ENCODE data around the gene BTBD7.
A peak's percentile ranks its signal among the peaks of the same experiment; 100 is the strongest.
"Not testable (repeated sequence)": the region's sequence is repeated elsewhere in the genome, so short reads cannot be mapped to it uniquely, and the experiment has no call there.

BTBD7 gene, protein sequence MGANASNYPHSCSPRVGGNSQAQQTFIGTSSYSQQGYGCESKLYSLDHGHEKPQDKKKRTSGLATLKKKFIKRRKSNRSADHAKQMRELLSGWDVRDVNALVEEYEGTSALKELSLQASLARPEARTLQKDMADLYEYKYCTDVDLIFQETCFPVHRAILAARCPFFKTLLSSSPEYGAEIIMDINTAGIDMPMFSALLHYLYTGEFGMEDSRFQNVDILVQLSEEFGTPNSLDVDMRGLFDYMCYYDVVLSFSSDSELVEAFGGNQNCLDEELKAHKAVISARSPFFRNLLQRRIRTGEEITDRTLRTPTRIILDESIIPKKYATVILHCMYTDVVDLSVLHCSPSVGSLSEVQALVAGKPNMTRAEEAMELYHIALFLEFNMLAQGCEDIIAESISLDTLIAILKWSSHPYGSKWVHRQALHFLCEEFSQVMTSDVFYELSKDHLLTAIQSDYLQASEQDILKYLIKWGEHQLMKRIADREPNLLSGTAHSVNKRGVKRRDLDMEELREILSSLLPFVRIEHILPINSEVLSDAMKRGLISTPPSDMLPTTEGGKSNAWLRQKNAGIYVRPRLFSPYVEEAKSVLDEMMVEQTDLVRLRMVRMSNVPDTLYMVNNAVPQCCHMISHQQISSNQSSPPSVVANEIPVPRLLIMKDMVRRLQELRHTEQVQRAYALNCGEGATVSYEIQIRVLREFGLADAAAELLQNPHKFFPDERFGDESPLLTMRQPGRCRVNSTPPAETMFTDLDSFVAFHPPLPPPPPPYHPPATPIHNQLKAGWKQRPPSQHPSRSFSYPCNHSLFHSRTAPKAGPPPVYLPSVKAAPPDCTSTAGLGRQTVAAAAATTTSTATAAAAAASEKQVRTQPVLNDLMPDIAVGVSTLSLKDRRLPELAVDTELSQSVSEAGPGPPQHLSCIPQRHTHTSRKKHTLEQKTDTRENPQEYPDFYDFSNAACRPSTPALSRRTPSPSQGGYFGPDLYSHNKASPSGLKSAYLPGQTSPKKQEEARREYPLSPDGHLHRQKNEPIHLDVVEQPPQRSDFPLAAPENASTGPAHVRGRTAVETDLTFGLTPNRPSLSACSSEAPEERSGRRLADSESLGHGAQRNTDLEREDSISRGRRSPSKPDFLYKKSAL

DNA sequence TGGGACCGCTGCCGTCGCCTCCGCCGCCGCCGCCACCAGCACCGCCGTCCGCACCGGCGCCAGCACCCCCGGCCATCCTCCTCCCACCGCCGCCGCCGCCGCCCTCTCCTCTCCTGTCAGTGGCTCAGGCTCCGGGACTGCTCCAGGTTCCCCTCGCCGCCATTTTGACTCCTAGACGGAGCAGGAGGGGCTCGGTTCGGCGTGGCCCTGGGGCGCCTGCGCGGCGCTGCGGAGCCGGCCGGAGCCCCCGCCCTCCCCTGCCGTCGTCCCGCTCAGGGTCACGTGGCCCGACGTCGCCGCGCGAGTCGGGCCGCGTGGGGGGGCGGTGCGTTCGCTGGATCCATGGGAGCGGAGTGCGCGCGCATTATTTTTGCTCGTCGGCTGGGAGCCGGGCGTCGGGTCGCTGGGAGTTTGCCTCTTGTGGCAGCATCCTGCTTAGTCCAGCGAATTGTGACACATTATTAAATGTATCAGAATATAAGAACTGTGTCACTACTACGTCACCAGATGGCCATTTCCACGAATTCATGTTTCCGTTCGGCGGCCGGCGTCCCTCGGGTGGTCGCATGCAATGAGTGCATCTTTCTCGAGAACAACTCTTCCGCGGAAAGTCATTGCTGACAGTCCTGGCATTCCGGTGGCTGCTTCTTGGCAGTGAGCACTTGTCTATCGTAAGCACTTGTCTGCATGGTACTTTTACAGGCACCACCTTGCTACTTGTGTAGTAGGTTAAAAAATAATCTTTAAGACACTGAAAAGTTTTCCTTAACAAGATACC is at the start of gene BTBD7:
TSS of gene BTBD7 (minus strand) at position 184 of the 778 bp plus-strand sequence. CDS start 36,985 bp downstream, outside the sequence.
- peak; percentile 92 for DNase-seq (ENCODE audit: low read depth)

DNA sequence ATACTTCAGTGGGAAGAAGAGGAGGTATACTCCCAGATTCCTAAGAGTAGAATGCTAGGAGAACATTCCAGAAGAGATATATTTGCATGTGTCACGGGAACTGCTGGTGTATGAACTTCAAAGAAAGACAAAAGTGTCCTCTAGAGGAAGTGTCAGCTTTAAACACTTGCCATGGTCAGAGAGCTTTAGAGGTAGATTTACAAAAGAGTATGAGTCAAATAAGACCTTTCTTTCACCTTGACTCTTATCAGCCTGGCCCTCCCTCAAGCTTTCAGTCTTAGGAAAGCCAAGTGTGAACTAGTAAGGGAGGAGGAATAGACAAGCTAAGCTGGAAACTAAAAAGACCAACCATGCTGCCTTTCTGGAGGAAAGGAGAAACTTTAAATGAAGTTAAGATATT is 48.8 kb upstream of the BTBD7 start:
- no peak for DNase-seq (ENCODE audit: low read depth)

DNA sequence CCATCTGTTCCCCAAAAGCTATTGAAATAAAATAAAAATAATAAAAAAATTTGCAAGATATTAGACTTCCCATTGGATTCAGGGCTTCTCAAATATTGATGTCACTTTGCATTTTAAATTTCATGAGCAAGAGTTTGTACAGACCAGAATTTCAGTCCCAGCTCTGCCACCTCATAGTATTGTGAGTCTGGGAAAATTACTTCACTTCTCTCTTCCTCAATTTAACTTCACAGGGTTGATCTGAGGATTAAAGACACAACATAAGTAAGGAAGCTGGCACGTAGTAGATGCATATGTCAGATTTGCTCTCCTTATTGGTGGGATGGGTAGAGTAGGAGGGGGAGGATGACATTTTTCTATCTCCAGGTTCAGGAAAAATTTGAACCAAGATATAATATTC is 47.0 kb upstream of the BTBD7 start:
- no peak for DNase-seq (ENCODE audit: low read depth)

DNA sequence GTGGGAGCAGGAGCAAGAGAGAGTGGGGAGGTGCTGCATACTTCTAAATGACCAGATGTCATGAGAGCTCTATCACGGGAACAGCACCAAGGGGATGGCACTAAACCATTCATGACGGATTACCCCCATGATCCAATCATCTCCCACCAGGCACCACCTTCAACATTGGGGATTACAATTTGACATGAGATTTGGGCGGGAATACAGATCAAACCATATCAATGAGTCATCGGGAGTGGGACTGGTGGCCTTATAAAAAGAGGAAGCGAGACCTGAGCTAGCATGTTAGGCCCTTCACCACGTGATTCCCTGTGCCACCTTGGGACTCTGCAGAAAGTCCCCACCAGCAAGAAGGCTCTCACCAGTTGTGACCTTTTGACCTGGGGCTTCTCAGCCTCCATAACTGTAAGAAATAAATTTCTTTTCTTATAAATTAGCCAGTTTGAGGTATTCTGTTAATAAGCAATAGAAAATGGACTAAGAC is 42.9 kb upstream of the BTBD7 start:
- no peak for DNase-seq (ENCODE audit: low read depth)

DNA sequence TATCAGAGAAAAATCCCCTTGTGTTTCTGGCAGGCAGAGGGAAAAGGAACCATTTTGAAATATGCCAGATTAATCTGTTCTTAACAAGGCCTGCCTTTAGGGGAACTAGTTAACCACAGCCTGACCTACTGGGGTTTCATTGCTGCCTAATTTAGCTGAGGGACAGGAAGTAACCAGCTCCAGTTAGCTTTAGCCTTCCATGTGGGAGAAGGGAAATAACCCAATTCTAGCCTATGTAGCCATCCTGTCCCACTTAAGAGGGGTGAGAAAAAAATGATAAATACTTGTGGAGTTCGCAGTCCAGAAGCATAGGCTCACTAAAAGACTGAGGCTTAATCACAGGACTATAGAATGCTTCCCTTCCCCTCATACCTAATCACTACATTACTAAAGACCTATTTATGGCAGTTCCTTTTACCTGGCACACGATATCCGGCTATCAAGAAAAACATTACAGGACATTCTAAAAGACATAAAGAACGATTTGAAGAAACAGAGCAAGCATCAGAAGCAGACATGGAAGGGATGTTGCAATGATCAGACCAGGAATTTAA is 37.0 kb upstream of the BTBD7 start:
- no peak for DNase-seq (ENCODE audit: low read depth)

DNA sequence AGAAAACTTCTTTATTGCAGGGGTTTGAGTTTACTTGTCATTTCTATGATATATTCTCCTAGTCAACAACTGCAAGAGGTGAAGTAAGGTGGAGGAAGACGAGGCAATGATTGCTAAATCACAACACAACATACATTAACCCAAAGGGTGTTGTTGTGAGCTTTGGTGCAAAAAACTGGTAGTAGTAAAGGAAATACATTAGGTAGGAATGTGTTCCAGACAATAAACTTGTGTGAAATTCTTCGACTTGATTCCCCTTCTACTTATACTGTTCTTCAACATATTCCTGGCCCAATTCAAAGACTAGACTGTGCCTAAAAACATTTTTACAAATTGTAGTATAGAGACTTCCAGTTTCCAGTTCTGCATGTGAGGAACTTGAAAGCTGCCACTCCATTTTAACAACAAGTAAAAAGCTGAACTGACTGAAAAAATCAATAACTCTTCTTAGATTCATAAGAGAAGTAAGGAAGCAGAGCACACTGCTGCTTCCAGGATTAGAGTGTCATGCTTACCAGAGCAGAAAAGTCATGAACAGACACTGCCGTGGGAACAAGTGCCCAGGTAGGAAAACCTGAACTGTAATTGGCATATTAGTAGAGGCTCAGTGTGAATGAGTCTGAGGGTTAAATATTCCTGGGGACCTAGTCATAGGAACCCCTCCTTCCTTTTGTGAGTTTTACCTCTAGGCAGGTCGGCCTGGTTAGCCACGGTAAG is 36.3 kb upstream of the BTBD7 start:
- DNase-seq (ENCODE audit: low read depth), result no peak

DNA sequence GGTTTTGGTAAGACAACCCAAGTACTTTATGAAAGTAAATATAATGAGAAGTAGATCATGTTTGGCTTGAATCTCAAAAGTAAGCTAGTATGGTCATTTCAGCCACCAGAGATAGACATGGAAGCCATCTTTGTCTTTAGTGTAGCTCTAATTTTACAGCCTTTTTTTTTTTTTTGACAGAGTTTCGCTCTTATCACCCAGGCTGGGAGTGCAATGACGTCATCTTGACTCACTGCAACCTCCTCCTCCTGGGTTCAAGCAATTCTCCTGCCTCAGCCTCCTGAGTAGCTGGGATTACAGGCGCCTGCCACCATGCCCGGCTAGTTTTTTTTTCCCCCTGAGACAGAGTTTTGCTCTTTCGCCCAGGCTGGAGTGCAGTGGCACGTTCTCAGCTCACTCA is 22.0 kb upstream of the BTBD7 start:
- DNase-seq (ENCODE audit: low read depth), result not testable (repeated sequence)

DNA sequence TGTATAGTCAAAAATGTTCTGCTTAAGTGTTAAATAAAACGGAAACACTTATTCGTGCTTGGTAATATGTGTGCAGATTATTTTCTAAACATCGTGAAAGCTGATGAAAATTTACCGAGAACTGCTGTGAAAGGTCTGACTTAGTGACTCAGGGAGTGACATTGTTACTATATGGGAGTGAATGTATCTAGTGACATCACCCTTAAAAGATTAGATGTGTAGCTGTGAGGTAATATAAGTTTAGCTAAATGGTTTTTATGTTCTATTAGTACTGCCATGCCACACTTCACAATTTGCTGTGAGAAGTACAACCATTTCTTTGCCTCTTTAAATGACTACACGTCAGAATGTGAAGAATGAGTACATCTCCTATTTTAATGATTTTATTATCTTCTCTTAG is 15.5 kb upstream of the BTBD7 start:
- no peak for DNase-seq (ENCODE audit: low read depth)

DNA sequence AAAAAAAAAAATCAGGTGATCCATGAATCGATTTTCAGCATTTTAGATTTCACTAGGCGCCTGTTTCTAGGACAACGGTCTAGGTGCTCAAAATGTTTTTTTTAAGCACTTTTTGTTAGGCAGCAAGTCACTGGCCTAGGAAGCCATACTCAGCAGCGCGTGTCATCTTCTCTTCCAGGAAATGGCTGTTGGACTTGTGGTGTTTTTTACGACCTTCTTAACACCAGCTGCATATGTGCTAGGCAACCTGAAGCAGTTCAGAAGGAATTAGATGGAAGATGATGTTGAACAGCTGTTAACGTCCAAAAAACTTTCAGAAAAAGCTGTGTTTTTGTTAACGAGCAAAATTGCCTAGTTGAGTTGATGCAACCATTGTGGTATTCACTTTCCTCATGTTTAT is 15.0 kb upstream of the BTBD7 start:
- DNase-seq (ENCODE audit: low read depth), result no peak

DNA sequence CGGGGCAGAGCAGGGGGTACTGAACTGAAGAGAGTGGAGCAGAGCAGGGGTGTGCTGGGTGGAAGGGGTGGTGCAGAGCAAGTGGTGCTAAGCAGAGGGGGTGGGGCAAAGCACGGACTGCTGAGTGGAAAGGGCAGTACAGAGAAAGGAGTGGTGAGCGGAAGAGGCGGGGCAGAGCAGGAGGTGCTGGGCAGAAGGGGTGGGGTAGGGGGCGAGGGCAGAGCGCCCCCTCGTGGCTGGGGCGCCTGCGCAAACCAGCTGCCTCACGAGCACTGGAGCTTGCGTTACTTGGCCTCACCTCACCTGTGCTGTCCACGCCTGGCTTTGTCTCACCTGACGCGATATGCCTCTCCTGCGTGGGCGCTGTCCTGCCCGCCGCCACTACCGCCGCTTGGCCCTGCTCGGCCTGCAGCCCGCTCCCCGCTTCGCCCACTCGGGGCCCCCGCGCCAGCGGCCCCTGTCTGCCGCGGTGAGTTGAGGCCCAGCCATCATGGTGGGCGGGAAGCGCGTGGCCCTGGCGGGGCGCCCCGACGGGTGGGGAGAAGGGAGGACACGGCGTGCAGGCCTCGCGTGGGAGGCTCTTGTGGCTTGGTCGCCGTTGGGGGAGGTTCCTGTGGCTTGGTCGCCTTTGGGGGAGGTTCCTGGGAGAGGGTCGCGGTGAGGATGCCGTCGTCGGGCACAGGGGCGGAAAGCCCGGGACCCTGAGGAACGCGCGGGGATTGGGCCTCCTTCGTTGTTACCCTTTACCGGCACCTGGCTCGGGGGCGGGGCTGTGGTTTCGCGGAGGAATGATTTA is 14.3 kb upstream of the BTBD7 start, which contains the start of gene COX8C:
TSS of gene COX8C (plus strand) at position 257 of the 796 bp plus-strand sequence. CDS start at position 344, 87 bp downstream.
- no peak for DNase-seq (ENCODE audit: low read depth)

DNA sequence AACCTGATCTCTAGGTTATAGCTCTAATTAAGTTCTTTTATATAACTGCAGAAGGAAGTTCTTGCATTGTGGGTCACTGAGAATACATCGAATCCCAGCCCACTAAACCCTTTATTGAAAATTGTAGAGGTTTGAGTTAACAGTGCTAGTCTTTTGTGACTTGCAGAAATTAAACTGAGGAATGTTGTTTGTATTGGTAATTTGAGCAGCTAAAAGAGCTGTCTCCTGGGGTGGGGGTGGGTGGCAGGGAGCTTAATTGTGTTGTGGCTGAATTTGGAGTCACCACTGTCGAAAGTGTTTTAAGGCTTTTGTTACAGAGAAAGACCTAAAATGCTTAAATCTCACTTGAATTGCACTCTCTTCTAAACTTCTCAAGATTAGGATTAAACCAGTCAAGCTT is 11.0 kb upstream of the BTBD7 start:
- no peak for DNase-seq (ENCODE audit: low read depth)

DNA sequence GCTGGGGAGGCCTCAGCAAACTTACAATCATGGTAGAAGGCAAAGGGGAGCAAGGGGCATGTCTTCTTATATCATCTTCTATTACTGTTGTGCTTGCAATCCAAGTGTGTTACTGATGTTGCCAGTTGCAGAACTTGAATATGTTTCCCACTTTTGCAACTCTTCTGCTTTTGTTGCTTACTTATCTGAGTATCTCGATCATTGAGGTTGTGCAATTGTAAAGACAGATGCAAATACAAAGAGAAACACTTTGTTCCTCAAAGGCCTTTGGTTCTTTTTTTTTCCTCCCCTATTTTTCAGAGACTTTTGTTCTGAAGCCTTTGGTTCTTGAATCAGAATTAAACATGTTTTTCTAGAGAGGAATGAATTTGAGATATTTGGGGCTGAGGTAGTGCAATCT is 10.4 kb upstream of the BTBD7 start:
- no peak for DNase-seq (ENCODE audit: low read depth)

DNA sequence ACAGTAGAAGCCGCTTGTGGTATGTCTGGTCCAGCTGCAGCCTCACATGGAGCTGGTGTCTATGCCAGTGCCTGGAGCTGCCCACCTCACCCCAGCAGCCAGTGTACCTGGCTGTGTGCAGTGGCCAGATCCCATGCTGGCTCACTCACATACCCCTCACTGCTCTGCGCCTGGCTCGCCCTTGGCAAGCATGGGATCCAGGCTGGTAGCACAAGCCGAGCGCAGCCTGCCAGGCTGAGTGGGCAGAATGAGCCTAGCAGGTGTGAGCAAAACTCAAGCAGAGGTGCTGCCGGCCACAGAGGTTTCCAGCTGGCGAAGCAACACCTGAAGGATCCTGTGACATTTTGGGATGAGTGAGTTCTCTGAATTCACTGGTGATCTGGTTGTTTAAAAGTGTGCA is 5.0 kb upstream of the BTBD7 start:
- no peak for DNase-seq (ENCODE audit: low read depth)

DNA sequence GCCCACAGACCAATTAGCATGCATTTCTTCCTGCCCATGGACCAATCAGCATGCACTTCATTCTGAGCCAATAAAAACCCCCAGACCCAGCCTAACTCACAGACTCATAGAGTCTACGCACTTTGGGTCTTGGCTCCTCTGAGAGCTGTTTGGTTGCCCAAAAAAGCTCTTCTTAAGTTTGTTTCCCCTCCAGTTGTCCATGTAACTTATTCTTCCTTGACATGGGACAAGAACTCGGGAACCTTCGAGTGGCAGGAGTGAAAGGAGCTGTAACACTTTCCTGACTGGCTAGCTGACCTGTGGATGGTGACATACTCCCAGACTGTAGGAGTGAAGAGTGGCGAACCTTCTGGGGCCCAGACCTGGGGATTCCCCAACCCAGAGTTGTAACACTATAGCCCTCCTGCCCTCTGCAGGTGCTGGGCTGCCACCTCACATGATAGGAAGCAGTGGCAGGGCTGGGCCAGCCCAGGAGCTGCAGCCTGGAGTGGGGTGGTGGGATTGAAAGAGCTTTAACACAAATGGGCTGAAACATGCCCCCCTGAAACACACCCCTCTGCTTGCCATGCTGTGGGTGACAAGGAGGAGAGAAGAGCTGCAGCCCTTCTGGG is 4.4 kb upstream of the BTBD7 start:
- DNase-seq (ENCODE audit: low read depth), result no peak

DNA sequence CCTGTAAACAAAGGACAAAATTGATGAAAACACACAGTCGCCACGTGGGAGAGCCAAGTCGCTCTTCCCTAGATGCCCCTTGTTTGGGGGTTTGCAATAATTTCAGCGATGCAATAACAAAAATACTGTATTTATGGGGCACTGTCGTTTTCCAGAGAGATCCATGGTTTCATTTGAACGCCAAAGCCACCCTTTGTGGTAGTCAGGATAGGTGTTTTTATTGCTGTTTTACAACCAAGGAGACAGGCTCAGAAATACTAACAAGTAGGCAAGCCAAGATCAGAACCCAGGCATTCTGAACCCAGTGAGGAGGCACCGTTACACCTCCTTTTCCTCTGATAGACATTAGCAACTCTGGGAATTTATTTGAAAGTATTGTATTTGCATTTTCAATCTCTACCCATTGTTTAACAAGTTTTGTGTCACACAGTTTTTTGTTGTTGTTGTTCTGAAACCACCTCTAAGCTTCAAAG is 831 bp upstream of the BTBD7 start:
- DNase-seq (ENCODE audit: low read depth), result no peak

DNA sequence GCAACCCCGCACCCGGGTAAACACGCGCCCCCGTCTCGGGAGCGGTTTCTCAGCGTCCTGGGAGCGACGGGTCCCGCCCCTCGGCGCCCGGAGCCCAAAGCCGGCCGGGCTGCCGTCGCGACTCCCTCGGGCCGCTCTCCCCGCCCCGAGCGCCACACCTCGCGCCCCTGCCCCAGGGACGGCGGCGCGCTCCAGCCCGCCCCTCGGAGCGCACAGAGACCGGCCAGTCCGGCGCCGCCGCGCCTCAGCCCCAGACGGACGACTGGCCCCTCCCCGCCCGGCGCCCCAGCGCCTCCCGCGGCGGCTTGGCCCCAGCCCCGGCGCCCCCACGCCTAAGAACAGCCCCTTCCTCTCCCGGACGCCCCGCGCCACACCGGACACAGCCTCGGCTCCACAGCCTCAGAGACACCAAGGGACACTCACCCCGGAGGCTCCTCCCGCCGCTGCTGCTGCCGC is 411 bp downstream of the BTBD7 start:
- DNase-seq (ENCODE audit: low read depth), result no peak

DNA sequence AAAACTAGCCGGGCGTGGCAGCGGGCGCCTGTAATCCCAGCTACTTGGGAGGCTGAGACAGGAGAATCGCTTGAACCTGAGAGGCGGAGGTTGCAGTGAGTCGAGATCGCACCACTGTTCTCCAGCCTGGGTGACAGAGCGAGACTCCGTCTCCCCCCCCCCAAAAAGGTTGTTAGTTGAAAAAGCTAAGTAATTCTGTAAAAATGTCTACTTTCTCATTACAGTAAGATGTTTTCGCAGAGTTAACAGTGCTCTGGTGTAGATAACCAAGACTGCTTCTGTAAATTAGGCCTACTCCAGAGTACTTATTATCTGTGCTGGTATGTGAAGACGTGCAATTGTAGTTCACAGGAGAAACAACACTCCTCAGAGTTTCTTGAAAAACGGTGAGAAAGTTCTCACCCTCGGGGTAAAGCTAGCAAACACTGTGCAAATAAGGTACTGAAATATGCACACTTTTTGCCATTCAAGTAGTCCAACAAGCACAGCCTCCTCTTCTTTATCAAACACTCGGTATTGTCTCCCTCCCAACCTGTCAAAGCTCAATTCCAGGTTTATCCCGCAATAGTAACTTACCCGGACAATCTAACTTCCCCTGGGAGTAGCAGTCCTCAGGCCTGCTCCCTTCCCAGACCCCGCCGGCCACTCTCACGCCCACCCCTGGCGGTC is 974 bp downstream of the BTBD7 start:
- DNase-seq (ENCODE audit: low read depth), result no peak

DNA sequence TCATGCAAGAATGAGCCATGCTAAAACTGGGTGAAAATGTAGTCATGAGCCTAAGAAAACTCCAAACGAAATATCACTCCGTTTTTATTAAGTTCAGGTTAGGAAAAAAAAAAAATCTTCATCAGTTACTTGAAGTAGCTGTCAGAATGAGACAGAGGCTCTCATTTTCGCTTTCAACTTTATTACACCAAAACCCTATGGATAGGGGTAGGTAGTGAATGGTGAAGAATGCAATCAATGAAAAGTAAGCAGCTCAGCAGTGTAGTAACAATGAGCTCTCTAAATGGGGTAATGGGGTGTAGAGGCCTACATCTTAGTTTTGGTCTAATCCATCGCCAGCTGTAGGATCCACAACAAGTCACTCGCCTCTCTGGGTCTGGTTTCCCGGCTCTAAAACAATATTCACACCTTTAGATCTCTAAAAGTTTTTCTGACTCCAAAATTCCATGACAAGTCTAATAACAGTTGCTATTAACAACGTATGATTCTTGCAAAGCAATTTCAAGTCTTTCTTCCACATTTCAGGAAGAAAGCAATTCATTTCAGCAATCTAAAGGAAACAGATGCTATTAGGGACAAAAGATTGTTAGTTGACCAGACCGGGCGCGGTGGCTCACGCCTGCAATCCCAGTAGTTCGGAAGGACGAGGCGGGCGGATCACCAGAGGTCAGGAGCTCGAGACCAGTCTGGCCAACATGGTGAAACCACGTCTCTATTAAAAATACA is 1.7 kb downstream of the BTBD7 start:
- DNase-seq (ENCODE audit: low read depth), result no peak

All from activated T-cell treated with anti-CD3 and anti-CD28 coated beads for 1 hour (primary cell).